Stomach (tissue), 9 donors: ENCODE results near the gene RAD50. TPM values are rescaled to one million over a fixed set of nuclear protein-coding genes. Genes with fewer than 3 reads are reported as not detected.

Experiments used
- DNase-seq, 2 donors: peaks; one replicate each; pipeline versions ENCODE4 v3.0.0 to v3.0.0-alpha.2; 2013 to 2019
- H3K27ac ChIP-seq, 5 donors: fragments of 200-600 bp in 4 of 5; sonication (generic) in 4 of 5; one replicate each; pipeline ENCODE4 v1.5.1; 2013 to 2019; ENCODE audit warnings: mild to moderate bottlenecking in 1 of 5, moderate library complexity in 1 of 5
- H3K27me3 ChIP-seq, 3 donors: fragments of 200-600 bp; sonication (generic); one replicate each; pipeline ENCODE4 v1.5.1; 2017 to 2019; ENCODE audit warnings: mixed run types in 1 of 3
- H3K36me3 ChIP-seq, 4 donors: fragments of 200-600 bp; sonication (generic); 1 replicate in 3 of 4; 2 replicates in 1 of 4; pipeline ENCODE4 v1.5.1; 2016 to 2019
- H3K4me1 ChIP-seq, 4 donors: fragments of 200-600 bp; sonication (generic); one replicate each; pipeline ENCODE4 v1.5.1; 2016 to 2019
- H3K4me3 ChIP-seq, 4 donors: fragments of 200-600 bp; sonication (generic) in 3 of 4; one replicate each; pipeline ENCODE4 v1.5.1; 2016 to 2019; ENCODE audit warnings: mild to moderate bottlenecking in 1 of 4
- H3K9me3 ChIP-seq, 4 donors: fragments of 200-600 bp; sonication (generic); one replicate each; pipeline ENCODE4 v1.5.1; 2016 to 2019
- CTCF ChIP-seq, 7 experiments: fragments of 450-650 bp in 4 of 7; fragments of 200-600 bp in 3 of 7; sonication (generic) in 3 of 7; IDR thresholded peaks; one replicate each; pipeline ENCODE4 v1.5.1; 2016 to 2019; ENCODE audit warnings: antibody characterized with exemption in 7 of 7, control low read depth in 2 of 7, mild to moderate bottlenecking in 1 of 7
- EP300 ChIP-seq: sonication (generic); formaldehyde crosslinking; IDR thresholded peaks from one replicate; pipeline ENCODE4 v1.6.1; 2017; ENCODE audit warnings: antibody characterized with exemption
- POLR2A ChIP-seq, 4 donors: fragments of 450-650 bp; IDR thresholded peaks; one replicate each; pipeline ENCODE4 v1.6.1; 2016; ENCODE audit warnings: antibody characterized with exemption in 4 of 4, control low read depth in 2 of 4, mild to moderate bottlenecking in 1 of 4, moderate library complexity in 1 of 4
- POLR2AphosphoS5 ChIP-seq, 3 donors: sonication (generic); formaldehyde crosslinking; IDR thresholded peaks; one replicate each; pipeline ENCODE4 v1.6.1; 2016; ENCODE audit warnings: antibody characterized with exemption in 3 of 3
- WGBS, 5 donors: extraction: QIAGEN DNeasy Blood & Tissue Kit in 3 of 5; methylation state at CpG; one replicate each; pipeline versions ENCODE4 v1.1.5 to v1.1.7; 2013 to 2018; 5-methylcytosine and 5-hydroxymethylcytosine counted together
- intact Hi-C: fragments of 100-400 bp; cut with DNase I; formaldehyde crosslinking; loops from one replicate; pipeline ENCODE4 v1.15.1; 2023; ENCODE audit warnings: low total_unique reads
- polyA plus RNA-seq, 3 donors: library from polyadenylated mRNA; stranded (reverse); fragments of 200-250 nt; gene quantifications; one replicate each; pipeline ENCODE4 v1.2.3, GENCODE V29; 2013
- total RNA-seq, 5 donors: library from RNA; depleted of rRNA; stranded (reverse); fragments of >200 nt; gene quantifications; one replicate each; pipeline versions ENCODE4 v1.1.0 to v1.2.3, GENCODE V29; 2014 to 2016
- donor health status: healthy with polysubstance abuse.
- donor health status: Bipolar disorder and iron deficiency.
- donor health status: healthy.

Gene RAD50
- total and polyA plus RNA-seq, 8 donors = 5.2 to 93.2 (median 31.8) TPM

GRCh38 chr5:132657676-132658380 lies 101.1 kb downstream of the RAD50 start, which contains the start of gene IL13:
Gene IL13, plus strand, starts transcription at chr5:132658173. Its CDS starts 14 bp downstream, at chr5:132658187.
- intact Hi-C loops = no loop called here
- Histone ChIP-seq H3K4me3 (no peak within 1 kb of the TSS), H3K27me3 (peaks cover 3 to 47% (median 25%) of the 10 kb centered on the region in 3 donors), H3K9me3 (no peaks in the 10 kb centered on the region), H3K4me1 (peaks cover 14 to 17% (median 14%) of the 10 kb centered on the region in 4 donors), H3K27ac (no peak within 1 kb of the TSS), H3K36me3 (no peaks in the 10 kb centered on the region)
- no peak for TF ChIP-seq POLR2AphosphoS5 (IDR thresholded peaks at IDR 0.05)
- WGBS, 5 donors = 94 to 97% (median 97%) methylated on average over 12 of the region's 12 CpGs
- DNase-seq = peak in 1 of 2 donors; percentile 8

GRCh38 chr5:132658381-132659302 lies 101.9 kb downstream of the RAD50 start:
- peaks cover 3 to 43% (median 25%) of the 10 kb centered on the region in 3 donors for H3K27me3 ChIP-seq
- H3K4me3 ChIP-seq = no peak overlapping the region
- no peak overlapping the region for H3K27ac ChIP-seq
- no peaks in the 10 kb centered on the region for H3K36me3 ChIP-seq
- 85 to 97% (median 88%) methylated on average over 9 of the region's 9 CpGs for WGBS, 5 donors
- no peak for TF ChIP-seq POLR2AphosphoS5 (IDR thresholded peaks at IDR 0.05)
- no peak for TF ChIP-seq CTCF (IDR thresholded peaks at IDR 0.05)
- no peak for TF ChIP-seq POLR2A (IDR thresholded peaks at IDR 0.05)
- no peak for TF ChIP-seq EP300
- no peaks in the 10 kb centered on the region for H3K9me3 ChIP-seq
- intact Hi-C loops = no loop called here
- DNase-seq = peak in 1 of 2 donors; percentile 23
- peaks cover 14 to 23% (median 22%) of the 10 kb centered on the region in 4 donors for H3K4me1 ChIP-seq

- H3K9me3 ChIP-seq = no peaks in the 10 kb centered on the region
- 91 to 96% (median 93%) methylated on average over 20 to 23 of the region's 23 CpGs for WGBS, 5 donors
Observed at GRCh38 chr5:132659598-132660493, 103.1 kb downstream of the RAD50 start.

More at GRCh38 chr5:132659598-132660493, 103.1 kb downstream of the RAD50 start:
- H3K4me3 ChIP-seq = no peak overlapping the region
- H3K4me1 ChIP-seq = peaks cover 14 to 27% (median 24%) of the 10 kb centered on the region in 4 donors
- DNase-seq = no peak
- intact Hi-C loops = no loop called here
- H3K27me3 ChIP-seq = peaks cover 3 to 33% (median 19%) of the 10 kb centered on the region in 3 donors
- H3K36me3 ChIP-seq = no peaks in the 10 kb centered on the region
- TF ChIP-seq EP300 = no peak
- TF ChIP-seq CTCF (IDR thresholded peaks at IDR 0.05) = no peak
- TF ChIP-seq POLR2AphosphoS5 (IDR thresholded peaks at IDR 0.05) = no peak
- no peak for TF ChIP-seq POLR2A (IDR thresholded peaks at IDR 0.05)
- H3K27ac ChIP-seq = no peak overlapping the region
